ENCODE results near the gene C12orf60. TPM values are rescaled to one million over a fixed set of nuclear protein-coding genes. Genes with fewer than 3 reads are reported as not detected.
A peak's percentile ranks its signal among the peaks of the same experiment; 100 is the strongest.

Gene C12orf60
- total and polyA plus RNA-seq, 2 experiments from 2014 or later = 0.17 to 2.3 TPM

- Histone ChIP-seq H3K4me1 (ENCODE audit: insufficient read depth) (peaks cover 14% of the 10 kb centered on the region), H4K20me1 (ENCODE audit: insufficient read depth, poor library complexity, severe bottlenecking) (no peaks in the 10 kb centered on the region), H3K27ac (peak overlapping the region; percentile 87), H3K4me3 (peak overlapping the region; percentile 33), H3K79me2 (peaks cover 50% of the 10 kb centered on the region), H3K27me3 (no peaks in the 10 kb centered on the region), H3K9me2 (replicated peaks; ENCODE audit: insufficient read depth) (no peaks in the 10 kb centered on the region), H3K36me3 (replicated peaks; ENCODE audit: insufficient read depth, low read depth) (no peaks in the 10 kb centered on the region), H3K9me3 (ENCODE audit: low read depth) (no peaks in the 10 kb centered on the region), H3K4me2 (peak overlapping the region; percentile 80), H2AFZ (peak overlapping the region; percentile 30)
- DNase-seq (ENCODE audit: low spot score) = no peak
- TF ChIP-seq EZH2 (IDR thresholded peaks at IDR 0.05; ENCODE audit: borderline replicate concordance) (no peak), EZH2phosphoT487 (IDR thresholded peaks at IDR 0.05; ENCODE audit: low read depth, severe bottlenecking, unreplicated experiment) (no peak)
- TF ChIP-seq, protein P1, sequence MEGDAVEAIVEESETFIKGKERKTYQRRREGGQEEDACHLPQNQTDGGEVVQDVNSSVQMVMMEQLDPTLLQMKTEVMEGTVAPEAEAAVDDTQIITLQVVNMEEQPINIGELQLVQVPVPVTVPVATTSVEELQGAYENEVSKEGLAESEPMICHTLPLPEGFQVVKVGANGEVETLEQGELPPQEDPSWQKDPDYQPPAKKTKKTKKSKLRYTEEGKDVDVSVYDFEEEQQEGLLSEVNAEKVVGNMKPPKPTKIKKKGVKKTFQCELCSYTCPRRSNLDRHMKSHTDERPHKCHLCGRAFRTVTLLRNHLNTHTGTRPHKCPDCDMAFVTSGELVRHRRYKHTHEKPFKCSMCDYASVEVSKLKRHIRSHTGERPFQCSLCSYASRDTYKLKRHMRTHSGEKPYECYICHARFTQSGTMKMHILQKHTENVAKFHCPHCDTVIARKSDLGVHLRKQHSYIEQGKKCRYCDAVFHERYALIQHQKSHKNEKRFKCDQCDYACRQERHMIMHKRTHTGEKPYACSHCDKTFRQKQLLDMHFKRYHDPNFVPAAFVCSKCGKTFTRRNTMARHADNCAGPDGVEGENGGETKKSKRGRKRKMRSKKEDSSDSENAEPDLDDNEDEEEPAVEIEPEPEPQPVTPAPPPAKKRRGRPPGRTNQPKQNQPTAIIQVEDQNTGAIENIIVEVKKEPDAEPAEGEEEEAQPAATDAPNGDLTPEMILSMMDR (IDR thresholded peaks at IDR 0.05; ENCODE audit: poor library complexity) = no peak
- 0% methylated on average over 7 of the region's 7 CpGs for WGBS (ENCODE audit: low lambda C conversion rate, missing lambda C conversion rate)
Observed at GRCh38 chr12:14802721-14803010, 804 bp upstream of the C12orf60 start.

GRCh38 chr12:14803830-14804160 is 325 bp downstream of the C12orf60 start:
- TF ChIP-seq EZH2 (IDR thresholded peaks at IDR 0.05; ENCODE audit: borderline replicate concordance) (no peak), EZH2phosphoT487 (IDR thresholded peaks at IDR 0.05; ENCODE audit: low read depth, severe bottlenecking, unreplicated experiment) (no peak)
- TF ChIP-seq, protein P1 (IDR thresholded peaks at IDR 0.05; ENCODE audit: poor library complexity) = no peak
- DNase-seq (ENCODE audit: low spot score) = no peak

DNA sequence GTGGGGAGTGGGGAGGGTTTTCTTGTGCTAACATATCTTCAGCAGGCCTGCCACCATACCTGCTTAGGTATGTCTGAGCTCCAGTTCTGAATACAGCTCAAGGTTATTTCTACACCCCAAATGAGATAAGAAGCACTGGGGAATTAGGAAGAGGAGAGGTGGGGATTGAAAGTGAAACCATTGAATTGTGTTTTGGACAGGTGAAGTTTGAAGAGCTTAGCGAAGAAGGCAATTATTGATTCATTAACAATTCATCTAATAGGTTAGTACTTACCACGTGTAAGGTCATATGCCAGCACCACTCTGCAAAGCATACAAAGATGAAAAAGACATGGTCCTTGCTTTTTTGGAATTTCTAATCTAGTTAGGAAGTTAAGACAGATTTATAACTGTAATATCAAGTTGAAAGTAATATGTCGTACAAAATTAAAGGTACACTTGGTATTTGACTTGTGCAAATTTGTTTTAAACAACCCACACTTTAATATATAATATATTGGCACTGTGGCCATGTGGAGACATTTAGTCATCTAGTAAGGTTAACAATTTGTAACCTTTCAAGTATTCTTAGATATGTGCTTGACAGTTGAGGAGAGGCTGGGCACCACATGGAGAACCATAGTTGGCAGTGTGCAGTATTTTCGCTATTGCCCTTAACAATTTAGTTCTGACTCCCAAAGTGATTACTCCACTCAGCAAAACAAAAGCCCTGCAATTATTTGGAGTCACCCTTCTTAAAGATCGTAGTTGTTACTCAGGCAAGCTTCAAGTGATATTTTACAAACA is 6.9 kb downstream of the C12orf60 start:
- WGBS (ENCODE audit: low lambda C conversion rate, missing lambda C conversion rate) = 81% methylated on average over 5 of the region's 5 CpGs
- Histone ChIP-seq H2AFZ (no peak overlapping the region), H3K9me2 (replicated peaks; ENCODE audit: insufficient read depth) (no peaks in the 10 kb centered on the region), H3K4me3 (no peak overlapping the region), H3K36me3 (replicated peaks; ENCODE audit: insufficient read depth, low read depth) (no peaks in the 10 kb centered on the region), H3K9me3 (ENCODE audit: low read depth) (no peaks in the 10 kb centered on the region), H3K4me2 (no peak overlapping the region), H3K4me1 (ENCODE audit: insufficient read depth) (no peaks in the 10 kb centered on the region), H3K79me2 (no peaks in the 10 kb centered on the region), H4K20me1 (ENCODE audit: insufficient read depth, poor library complexity, severe bottlenecking) (no peaks in the 10 kb centered on the region), H3K27me3 (no peaks in the 10 kb centered on the region), H3K27ac (no peak overlapping the region)
- TF ChIP-seq EZH2 (IDR thresholded peaks at IDR 0.05; ENCODE audit: borderline replicate concordance) (no peak), EZH2phosphoT487 (IDR thresholded peaks at IDR 0.05; ENCODE audit: low read depth, severe bottlenecking, unreplicated experiment) (no peak)
- TF ChIP-seq, protein P1 (IDR thresholded peaks at IDR 0.05; ENCODE audit: poor library complexity) = no peak
- DNase-seq (ENCODE audit: low spot score) = no peak

More at GRCh38 chr12:14803830-14804160, 325 bp downstream of the C12orf60 start:
- H3K9me2 ChIP-seq (replicated peaks; ENCODE audit: insufficient read depth) = no peaks in the 10 kb centered on the region
- peak overlapping the region; percentile 79 for H3K27ac ChIP-seq
- no peaks in the 10 kb centered on the region for H3K27me3 ChIP-seq
- H3K4me3 ChIP-seq = peak overlapping the region; percentile 21
- under 1% methylated on average over 12 of the region's 12 CpGs for WGBS (ENCODE audit: low lambda C conversion rate, missing lambda C conversion rate)
- H3K4me2 ChIP-seq = peak overlapping the region; percentile 72
- no peaks in the 10 kb centered on the region for H4K20me1 ChIP-seq (ENCODE audit: insufficient read depth, poor library complexity, severe bottlenecking)
- peaks cover 14% of the 10 kb centered on the region for H3K4me1 ChIP-seq (ENCODE audit: insufficient read depth)
- peaks cover 40% of the 10 kb centered on the region for H3K79me2 ChIP-seq
- H3K36me3 ChIP-seq (replicated peaks; ENCODE audit: insufficient read depth, low read depth) = no peaks in the 10 kb centered on the region
- H3K9me3 ChIP-seq (ENCODE audit: low read depth) = no peaks in the 10 kb centered on the region
- peak overlapping the region; percentile 47 for H2AFZ ChIP-seq
